HG03025 (cell line): ENCODE results near the gene ARHGAP26.
"Not testable (repeated sequence)": the region's sequence is repeated elsewhere in the genome, so short reads cannot be mapped to it uniquely, and the experiment has no call there.

Experiments
- ATAC-seq: cut with Tn5 transposase; IDR thresholded peaks from one replicate; pipeline ENCODE4 v1.9.1; 2021; ENCODE audit warnings: mild to moderate bottlenecking, moderate library complexity; ENCODE audit not compliant: unreplicated experiment, low FRiP score

Gene ARHGAP26

DNA sequence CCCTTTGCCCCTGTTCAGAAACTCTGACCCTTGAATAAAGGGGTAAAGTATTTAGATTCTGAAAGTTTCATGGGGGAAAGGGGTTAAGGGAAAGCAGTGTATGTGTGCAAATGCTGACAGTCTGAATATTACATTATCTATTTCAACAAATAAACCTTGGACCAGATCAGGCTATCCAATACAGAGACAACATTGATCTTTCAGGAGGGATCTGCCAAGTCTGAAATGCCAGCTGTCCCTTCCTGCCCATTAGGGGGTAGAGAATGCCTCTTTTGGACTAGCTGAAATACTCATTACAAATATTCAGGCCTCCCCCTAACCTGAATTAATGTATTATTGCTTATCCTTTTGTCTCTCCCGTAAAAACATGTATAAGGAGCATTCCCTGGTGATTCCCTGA lies 413.8 kb downstream of the ARHGAP26 start:
- no peak for ATAC-seq

DNA sequence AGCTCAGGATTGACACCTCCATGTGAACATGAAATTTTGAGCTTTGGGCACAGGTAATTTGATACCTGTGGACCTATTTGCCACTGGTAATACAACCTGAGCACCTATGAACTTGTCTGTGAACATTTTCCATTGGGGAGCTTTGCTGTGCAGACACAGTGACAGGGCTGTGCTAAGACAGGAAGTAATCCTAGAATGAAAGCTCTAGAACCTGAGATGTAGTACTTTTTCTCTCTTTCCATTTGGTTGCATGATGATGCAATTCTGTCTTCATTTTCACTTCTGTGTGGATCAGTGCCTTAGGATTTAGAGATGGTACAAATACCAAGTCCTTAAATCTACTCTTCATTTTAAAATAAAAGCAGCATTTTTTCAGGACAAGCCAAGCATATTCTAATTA lies 416.4 kb downstream of the ARHGAP26 start:
- ATAC-seq = no peak

DNA sequence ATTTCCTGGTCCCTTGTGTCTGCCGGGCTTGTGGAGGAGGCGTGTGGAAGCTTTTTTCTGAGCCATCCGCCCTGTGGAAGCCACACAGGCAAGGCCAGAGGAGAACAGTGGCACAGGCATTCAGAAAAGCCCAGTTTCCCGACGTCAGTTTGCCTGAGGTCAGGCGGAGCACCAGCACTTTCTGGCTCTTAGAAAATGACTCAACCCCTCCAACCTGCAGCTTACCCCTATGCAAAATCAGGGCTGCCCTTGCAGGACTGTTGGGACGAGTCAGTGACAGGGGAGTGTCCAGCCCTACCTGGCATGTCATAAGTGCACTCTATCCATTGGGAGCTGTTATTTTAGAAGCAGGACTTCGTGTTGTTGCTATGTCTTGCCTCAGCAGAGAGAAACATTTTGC lies 417.3 kb downstream of the ARHGAP26 start:
- ATAC-seq = no peak

DNA sequence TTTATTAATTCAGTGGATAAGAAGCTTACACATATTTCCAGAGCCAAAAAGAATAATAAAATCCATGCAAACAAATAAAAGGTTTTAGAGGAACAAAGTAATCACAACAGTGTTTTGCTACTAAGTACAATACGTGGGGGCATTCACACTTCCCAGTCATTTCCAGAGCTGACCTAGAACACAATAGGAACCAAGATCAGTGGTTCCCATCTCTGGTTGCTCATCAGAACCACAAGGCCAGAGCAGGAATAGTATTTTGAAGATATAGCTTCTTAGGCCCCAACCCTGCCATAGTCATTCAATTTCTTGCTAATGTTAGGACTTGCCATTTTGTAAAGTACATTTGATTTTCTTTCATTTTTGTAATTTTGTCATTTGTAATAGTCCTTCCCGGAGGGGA lies 417.9 kb downstream of the ARHGAP26 start:
- no peak for ATAC-seq

DNA sequence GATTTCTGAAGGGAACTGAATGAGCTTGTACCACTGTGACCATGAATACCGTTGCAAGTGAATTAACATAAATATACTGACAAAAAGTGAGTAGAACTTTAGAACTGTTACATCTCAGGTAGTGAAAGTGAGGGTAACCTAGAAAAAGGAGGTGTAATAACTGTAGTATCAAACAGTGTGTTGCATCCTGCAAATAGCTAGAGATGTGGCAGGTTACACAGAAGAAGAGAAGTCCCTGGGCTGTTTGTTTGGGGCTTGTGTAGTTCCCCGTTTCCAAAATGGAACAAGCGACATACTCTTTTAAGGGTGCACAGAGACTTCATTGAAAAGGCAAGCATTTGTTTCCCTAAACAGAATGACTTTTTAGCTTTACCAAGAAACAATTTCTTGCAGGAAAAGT lies 418.5 kb downstream of the ARHGAP26 start:
- ATAC-seq = no peak

DNA sequence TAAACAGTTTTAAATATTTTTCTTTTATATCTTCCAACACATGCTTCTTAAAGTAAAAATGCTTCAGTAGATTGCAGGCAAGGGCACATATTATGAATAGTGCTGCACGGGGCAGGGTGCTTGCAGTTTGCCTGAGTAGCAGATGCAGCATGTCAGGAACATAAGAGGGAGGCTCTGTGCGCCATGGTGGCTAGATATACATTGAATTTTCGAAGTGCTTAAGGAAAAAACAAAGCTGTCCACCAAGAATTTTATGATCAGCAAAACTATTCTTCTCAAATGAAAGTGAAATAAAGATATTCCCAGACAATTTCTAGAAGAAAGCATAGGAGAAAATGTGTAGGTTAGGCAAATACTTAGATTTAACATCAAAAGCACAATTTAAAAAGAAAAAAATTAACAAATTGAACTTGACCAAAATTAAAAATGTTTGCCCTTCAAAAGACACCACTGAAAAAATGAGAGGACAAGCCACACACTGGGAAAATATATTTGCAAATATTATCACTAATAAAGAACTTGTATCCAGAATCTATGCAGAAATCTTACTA lies 420.2 kb downstream of the ARHGAP26 start:
- ATAC-seq = no peak

DNA sequence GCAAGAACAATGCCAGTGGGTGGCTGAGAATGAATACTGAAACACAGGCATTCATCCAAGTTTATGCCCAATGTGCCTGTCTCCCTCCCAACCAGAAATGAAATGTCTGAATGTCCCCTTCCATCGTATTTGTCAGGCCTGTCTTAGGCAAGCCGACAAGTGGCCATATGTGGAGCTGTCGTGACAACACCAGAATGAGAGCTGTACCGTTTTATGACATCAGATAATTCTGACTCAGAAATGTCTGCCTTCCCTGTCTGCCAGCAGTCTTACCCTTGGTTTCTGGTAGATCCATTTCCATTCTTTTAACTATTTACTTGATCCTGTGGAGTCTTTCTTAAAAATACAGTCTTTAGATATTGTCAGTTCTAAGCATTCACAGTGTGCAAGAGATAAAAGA lies 421.5 kb downstream of the ARHGAP26 start:
- ATAC-seq = no peak

DNA sequence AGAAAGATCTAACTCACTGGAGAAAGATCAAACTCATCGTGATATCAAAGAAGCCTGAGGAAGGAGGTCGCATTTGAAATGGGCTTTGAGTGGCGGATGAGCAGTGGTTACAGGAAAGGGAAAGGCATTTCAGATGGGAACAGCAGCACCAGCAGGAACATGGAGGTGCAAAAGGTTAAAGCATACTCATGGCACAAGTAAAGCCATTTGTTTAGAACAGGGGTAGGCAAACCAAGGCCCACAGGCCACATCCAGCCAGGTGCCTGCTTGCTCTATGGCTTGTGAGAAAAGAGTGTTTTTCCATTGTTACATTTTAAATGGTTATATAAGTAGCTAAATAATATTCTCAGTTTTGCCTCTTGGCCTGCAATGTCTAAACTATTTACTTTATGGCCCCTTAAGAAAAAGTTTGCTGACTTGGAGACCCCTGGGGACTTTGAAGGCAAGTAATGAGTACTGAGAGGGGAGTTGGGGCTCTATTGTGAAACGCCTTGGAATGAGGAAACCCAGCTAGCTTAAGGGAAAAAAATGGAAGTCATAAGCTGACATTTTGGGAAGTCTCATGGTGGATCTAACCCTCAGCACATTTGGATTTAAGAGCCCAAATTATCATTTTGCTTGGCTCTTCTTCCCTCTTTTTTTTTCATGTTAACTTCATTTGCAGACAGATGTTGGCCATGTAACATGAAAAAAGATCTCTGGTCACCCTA lies 422.2 kb downstream of the ARHGAP26 start:
- no peak for ATAC-seq

DNA sequence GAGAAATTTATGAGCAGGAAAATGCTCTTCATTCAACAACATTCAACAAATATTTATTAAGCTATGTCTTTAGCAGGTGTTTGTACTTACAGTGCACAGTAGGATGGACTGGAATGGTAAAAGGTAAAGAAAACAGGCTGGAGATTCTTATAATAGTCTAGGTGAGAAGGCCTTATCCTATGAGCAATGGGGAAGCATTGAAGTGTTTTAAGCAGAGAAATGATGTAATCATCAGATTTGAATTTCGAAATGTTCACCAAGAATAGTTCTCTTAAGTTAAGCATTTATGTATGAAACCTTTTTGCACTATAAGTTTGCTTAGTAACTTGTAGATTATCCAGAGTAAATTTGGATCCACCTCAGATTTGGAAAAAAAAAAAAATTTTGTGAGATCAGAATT lies 424.0 kb downstream of the ARHGAP26 start:
- ATAC-seq = no peak

DNA sequence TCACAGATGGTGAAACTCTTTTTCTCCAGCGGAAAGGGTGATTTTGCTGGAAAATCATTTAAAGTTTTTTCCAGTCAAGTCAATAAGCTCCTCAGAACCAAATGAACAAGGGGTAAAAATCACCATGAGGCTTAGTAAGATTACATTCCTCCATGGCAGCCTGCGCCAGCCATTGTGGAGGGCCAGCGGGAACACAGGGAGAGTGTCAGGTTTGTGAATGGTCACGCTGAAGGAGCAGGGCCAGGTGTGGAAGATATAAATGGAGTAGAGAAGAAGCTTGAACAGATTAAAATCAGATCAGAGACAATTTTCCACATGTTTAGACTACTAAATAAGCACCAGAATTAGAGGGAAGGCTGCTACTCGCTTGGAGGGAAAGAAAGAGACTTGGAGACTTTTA lies 424.5 kb downstream of the ARHGAP26 start:
- no peak for ATAC-seq

DNA sequence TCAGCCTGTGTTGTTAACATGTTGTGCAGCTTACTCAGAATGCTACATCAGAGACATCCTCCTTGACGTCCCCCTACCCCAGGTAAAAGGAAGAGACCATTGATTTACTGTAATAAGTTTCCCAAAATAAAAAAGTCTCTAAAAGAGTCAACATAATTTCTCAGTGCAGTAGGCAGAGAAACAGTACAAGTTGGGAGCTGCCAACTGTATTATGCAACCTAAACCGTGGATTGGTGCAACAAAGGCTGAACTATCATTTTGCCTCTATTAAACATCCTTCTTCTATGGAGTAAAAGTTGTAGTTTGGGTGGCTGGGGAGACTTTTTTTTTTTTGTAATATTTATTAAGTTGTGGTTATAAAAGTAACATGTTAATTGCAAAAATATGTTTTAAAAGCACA lies 425.3 kb downstream of the ARHGAP26 start:
- ATAC-seq = no peak

DNA sequence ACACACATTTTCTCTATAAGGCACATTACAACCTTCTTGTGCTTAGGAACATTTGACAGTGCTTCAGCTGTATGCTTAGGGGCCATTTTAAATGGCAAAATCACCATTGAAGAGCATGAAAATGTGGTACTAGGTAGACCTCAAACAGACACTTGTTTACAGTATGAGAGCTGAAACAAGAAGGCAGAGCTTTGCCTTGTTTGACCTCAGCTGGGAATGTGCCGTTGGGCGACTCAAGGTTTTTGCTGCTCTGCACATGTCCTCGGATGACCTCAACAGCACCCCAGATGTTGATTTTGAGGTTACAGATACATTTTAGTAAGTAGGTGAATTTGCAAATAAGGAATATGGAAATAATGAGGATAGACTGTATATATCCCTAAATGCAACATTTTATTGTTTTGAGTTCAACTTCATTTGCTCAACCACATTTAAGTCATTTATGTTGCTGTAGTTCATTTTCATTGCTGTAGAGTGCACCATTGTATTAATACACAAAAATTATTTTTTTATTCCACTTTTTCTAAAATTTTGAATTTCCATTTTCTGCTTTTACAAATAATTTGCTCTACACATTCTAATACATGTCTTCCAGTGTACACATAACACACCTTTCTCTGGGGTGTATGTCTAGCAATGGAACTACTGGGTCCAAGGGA lies 426.6 kb downstream of the ARHGAP26 start:
- ATAC-seq = no peak

DNA sequence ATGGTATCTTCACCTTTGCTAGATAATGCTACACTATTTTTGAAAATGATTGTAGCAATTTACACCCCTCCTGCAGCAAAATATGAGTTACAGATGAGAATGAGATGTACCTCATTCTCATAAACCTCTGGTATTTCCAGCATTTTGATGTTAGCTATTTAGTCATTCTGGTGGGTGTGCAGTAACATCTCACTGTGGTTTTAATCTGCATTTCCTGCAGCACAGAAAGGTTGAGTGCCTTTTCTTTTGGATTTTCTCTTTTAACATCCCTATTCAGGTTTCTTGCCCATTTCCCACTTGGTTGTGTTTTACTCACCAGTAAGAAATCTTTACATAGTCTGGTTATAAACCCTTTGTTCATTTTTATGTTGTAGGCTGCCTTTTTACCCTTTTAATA lies 427.1 kb downstream of the ARHGAP26 start:
- no peak for ATAC-seq

DNA sequence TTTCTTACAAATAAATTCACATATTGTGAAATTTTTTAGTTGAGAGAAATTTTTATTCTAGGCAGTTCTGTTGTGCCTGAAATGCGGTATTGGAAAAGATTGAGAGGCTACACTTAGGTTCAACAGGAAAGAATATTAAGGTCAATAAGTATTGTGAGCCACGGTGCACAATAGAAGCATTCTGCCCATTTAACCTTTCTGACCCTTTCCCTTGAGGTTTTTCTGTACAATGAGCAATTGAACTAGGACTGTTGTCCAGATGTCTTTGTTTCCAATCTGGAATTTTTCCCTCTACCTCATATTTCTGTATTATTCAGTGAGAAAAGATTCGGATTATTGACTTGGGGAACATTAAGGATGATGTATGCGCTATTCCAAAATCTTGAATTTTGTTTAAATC lies 428.2 kb downstream of the ARHGAP26 start:
- no peak for ATAC-seq

DNA sequence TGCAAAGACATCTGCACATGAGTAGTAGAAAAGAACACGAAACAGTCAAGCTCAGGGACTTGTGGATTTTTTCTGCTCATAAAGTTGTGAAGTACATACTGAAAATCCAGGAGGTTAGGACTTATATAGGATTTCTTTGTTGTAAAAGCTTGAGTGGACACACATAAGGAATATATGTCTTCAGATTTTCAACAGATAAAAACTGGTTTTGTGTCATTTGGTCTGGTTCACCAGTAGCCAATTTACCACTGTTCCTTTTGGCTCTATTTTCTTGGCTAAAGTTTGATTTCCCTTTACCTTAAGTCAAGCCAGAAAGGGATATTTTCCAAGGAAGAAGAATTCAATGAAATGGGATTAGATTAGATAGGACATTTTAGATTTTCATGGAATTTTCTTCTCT lies 429.0 kb downstream of the ARHGAP26 start:
- ATAC-seq = no peak

DNA sequence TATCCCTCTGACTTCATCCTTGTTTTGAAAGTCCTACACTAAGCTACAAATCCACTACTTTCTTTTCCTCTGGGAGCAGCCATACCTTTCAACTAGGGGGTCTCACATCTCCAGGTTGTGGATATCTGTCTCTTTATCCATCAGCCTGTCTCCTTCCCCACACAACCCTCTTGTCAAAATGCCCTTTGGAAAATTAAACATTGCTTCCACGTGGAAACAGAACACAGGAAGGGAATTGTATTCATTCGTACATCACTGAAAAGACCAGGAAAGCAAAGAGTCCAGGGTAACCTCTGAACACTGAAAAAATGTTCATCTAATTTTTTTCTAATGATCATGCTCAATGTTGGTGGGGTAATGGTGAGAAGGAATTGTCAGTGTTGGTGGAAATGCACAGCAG lies 429.7 kb downstream of the ARHGAP26 start:
- ATAC-seq = no peak

DNA sequence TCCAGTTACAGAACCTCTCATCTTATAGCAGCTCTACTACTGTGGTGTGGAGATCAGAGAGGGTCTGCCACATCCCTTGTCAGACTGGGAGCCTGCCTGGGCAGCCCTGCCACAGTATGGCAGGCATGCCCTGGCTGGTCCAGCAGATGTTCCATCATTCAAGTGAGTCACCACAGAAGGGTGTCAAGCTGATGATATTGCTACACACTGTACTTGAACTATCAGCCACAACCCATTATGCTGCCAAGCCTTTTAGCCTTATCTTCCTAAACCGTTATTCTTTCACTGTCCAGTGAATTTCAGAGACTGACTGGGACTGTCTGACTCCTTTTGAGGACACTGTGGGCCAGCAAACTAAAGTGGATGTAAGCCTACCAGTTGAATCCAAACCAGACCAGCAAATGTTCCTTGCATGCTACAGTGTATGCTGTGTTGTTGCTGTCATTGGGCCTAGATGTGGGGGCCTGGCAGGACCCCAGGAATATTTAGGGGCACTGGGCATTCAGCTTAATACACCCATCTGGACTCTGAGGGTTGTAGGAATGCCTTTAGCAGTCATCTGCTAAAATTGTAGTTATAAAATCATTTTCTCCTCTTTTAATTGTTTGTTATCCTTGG lies 430.7 kb downstream of the ARHGAP26 start:
- ATAC-seq = no peak

DNA sequence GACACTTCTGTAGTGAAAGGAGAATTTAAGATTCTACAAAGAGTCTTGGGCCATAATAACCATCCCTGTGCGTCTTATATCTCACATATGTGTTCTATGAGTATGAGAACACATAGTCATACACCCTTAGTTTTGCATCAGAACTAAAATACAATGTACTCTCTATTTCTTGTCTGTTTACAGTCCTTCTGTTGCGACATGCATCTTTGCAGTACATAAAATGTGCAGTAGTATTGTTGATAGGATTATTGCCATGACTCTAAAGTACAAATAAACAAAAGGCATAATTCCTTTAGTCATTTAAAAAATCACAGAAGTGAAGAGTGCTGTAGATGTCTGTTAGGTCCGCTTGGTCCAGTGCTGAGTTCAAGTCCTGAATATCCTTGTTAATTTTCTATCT lies 431.4 kb downstream of the ARHGAP26 start:
- ATAC-seq = no peak

DNA sequence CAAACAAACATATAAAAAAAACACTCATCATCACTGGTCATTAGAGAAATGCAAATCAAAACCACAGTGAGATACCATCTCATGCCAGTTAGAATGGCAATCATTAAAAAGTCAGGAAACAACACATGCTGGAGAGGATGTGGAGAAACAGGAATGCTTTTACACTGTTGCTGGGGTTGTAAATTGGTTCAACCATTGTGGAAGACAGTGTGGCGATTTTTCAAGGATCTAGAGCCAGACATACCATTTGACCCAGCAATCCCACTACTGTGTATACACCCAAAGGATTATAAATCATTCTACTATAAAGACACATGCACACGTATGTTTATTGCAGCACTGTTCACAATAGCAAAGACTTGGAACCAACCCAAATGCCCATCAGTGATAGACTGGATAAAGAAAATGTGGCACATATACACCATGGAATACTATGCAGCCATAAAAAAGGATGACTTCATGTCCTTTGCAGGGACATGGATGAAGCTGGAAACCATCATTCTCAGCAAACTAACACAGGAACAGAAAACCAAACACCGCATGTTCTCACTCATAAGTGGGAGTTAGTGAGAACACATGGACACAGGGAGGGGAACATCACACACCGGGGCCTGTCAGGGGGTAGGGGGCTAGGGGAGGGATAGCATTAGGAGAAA lies 433.3 kb downstream of the ARHGAP26 start:
- ATAC-seq = not testable (repeated sequence)

DNA sequence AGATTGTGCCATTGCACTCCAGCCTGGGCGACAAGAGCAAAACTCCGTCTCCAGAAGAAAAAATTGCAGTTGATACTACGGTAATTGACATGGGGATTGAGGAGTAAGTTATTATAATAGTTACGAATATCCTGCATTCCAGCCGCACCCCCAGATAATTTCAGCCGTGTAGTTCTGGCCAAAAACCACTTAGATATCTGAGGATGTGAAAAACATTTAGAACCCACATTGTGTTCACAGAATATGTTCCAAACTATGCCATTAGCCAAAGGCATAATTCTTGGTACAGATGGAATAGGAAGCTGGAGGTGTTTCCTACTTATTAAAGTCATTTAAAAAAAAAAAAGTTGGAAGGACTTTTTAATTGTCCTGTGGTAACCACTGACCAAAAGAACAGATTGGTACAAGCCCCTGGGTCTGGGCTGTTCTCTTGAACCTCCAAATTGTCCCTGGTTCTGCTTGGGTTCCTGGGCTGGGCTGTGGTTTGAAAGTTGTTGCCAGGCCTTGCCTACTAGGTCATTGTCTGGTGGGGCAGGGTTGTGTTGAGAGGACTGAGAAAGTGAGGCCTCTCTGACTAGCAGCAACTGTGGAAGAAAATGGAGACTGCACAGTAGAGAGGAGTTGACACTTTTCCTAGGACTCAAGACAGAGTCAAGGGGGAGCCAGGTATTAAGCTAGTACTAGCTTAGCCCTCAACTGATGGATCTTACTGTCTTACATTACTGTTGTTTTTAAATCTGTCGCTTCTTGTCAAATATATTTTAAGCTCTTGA lies 434.5 kb downstream of the ARHGAP26 start:
- no peak for ATAC-seq
